Tibial nerve (tissue), 3 donors: ENCODE results near the gene CALHM5.

Source experiments
- CTCF ChIP-seq, 5 experiments: fragments of 200-600 bp in 3 of 5; fragments of 450-650 bp in 2 of 5; sonication (generic) in 3 of 5; IDR thresholded peaks; one replicate each; pipeline ENCODE4 v1.5.1; 2016 to 2019; ENCODE audit warnings: antibody characterized with exemption in 5 of 5, mild to moderate bottlenecking in 3 of 5, moderate library complexity in 2 of 5
- POLR2A ChIP-seq, 2 donors: fragments of 450-650 bp; IDR thresholded peaks; one replicate each; pipeline ENCODE4 v1.6.1; 2017; ENCODE audit warnings: antibody characterized with exemption in 2 of 2, mild to moderate bottlenecking in 2 of 2, moderate library complexity in 2 of 2

- no peak for TF ChIP-seq POLR2A (IDR thresholded peaks at IDR 0.05)
- peak; percentile 56 to 79 (median 60) for TF ChIP-seq CTCF (IDR thresholded peaks at IDR 0.05)
Observed at GRCh38 chr6:116536216-116536621, 24.8 kb downstream of the CALHM5 start.
